Fibroblast of skin of left biceps (primary cell): ENCODE results near the gene PRR23A.

ENCODE experiments used
- DNase-seq, 2 experiments: peaks; one replicate each; pipeline ENCODE4 v3.0.0-alpha.2; 2013; ENCODE audit warnings: low read depth in 2 of 2

PRR23A gene

DNA sequence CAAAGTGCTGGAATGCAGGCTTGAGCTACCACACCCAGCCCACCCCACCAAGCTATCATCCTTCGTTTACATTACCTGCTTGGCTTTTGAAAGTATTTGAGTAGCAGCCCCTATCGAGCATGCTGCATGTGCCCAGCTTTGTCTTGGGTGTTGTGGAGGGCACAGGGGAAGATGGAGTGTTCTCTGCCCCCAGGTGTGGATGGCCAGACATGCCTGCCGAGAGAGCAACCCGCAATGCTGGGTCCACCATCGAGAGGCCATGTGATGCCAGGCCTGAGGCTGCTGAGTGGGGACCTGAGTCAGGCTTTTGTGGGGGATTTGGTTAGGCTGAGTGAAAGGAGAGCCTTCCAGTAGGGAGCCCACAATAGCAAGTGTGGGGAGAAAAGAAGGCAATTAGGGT lies 33.1 kb downstream of the PRR23A start:
- DNase-seq: no peak

DNA sequence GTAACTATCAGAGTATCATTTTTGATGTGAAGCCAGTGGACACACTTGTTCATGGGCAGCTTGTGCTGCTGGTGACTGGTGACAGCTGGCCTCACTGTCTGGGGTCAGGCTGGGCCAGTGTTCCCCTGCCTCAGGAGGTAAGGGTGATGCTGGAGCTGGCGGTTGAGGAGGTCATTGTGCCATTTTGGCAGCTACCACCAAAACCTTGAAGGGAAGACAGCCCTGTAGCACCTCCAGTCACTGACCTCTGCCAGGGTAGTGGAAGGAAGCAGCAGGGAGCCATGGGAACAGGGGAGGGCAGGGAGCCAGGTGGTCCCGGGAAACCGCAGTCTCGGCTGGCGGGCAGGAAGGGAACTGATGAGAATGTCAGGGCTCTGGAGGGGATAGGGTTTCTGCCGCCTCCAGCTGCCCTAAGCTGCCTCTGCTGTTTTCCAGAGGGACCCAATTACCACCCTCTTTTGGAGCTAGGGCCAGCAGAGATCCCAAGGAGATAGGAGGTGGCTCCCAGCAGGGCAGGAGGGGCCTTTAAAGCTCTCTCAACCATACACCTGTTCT lies 34.2 kb downstream of the PRR23A start:
- no peak for DNase-seq

DNA sequence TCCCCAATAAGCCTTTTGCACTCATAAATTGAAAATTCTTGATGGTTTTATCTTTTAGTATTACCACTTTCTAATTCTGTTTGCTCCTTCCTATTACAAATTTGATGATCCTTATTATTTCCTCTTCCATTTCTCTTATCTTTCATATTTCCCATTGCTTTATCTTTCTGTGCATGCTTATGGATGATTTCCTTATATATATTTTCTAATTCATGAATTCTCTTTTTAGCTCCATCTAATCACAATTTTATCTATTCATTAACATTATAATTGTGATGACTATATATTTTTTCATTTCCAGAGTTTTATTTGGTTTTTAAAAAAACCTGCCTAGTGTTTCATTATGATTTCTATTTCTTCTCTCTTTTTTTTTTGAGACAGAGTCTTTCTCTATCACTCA lies 41.1 kb downstream of the PRR23A start:
- no peak for DNase-seq

DNA sequence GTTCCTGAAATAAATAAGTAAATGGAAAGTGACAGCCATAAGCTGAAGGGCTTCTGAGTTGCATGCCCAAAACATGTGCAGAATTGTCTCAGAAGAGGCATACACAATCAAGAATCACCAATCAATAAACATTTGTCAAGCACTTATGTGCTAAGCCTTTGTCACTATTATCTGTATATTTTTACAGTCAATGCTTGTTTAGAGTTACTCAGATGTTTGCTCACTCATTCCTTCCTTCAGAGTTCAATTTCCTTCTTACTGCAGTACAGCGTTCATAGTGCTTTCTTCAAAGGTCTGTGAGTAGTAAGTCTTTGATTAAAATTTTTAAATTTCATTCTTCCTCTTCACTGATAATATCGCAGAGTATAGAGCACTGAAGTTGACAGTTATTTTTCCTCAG lies 41.8 kb downstream of the PRR23A start:
- no peak for DNase-seq

DNA sequence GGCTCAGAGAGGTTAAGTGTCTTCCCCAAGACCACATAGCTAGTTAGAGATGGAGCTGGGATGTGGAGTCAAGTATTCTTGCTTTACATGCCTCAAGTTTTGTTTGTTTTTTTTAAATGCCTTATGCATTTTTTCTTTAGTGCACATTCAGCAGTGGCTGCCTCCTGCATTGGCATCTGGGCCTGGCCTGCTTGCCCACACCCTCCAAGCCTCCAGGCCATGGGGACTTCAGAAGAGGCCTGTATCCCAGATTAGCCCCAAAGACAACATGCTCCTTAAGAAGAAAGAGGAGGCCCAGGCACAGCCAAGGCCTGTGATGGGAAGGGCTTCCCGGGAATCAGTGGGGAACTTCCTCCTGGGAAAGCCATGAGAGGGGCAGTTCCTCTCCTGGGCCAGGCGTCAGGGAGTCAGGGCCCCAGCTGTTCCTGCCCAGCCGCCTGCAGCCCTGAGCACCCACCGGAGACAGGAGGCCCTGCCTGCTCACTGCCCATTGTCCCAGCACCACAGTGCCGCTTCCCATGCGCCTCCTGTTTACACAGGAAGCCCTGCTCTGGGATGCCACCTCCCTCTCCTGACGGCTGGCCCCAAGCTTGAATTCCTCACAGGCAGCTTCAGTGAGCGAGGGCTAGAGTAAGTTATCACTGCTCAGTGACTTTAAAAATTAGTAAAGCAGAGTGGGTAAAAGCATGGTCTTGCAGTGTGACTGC lies 43.1 kb downstream of the PRR23A start:
- no peak for DNase-seq

DNA sequence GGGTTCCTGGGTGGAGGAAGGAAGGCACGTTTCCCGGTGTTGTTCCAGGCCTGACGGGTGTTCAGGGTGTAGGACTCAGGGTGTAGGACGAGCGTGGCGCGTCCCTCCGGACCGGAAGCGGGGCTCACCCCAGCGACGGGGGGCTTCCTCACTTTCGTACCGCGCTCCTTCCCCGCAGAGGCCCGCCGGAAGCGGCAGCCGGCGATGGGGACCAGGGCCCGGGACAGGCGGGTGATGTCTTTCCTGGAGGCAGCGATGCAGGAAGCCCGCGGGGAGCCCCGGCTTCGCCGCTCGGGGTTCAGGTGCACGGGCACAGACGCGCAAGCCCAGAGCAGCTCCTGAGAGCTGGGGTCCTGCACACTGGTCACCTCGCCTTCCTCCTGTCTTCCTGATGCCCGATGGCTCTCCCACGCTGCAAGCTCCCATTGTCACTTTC lies 45.6 kb downstream of the PRR23A start:
- no peak for DNase-seq
